Activated naive CD4-positive, alpha-beta T cell treated with anti-CD3 and anti-CD28 coated beads for 36 hours (primary cell): ENCODE results near the gene RND1. TPM values are rescaled to one million over a fixed set of nuclear protein-coding genes. Genes with fewer than 3 reads are reported as not detected.
"Not testable (repeated sequence)": the region's sequence is repeated elsewhere in the genome, so short reads cannot be mapped to it uniquely, and the experiment has no call there.

Source experiments
- CTCF ChIA-PET: fragments of 350-600 bp; sonication (Branson Sonifier 250); formaldehyde crosslinking; loops from one replicate; lab custom pipeline; 2021; ENCODE audit warnings: antibody characterized with exemption; lab: Charles Lee
- DNase-seq: peaks from one replicate; pipeline ENCODE4 v3.0.0-alpha.2; 2020
- H3K27ac Mint-ChIP-seq: one replicate; pipeline ENCODE4 v1.8.0; 2021; ENCODE audit warnings: mild to moderate bottlenecking, mixed read lengths
- H3K27me3 Mint-ChIP-seq: one replicate; pipeline ENCODE4 v1.8.0; 2021; ENCODE audit warnings: low read depth, mixed read lengths
- H3K36me3 Mint-ChIP-seq: one replicate; pipeline ENCODE4 v1.8.0; 2021; ENCODE audit warnings: low read depth, mixed read lengths
- H3K4me1 Mint-ChIP-seq: one replicate; pipeline ENCODE4 v1.8.0; 2021; ENCODE audit warnings: low read depth, mixed read lengths
- H3K4me3 Mint-ChIP-seq: one replicate; pipeline ENCODE4 v1.8.0; 2021; ENCODE audit warnings: mild to moderate bottlenecking, moderate library complexity, mixed read lengths
- H3K9me3 Mint-ChIP-seq: one replicate; pipeline ENCODE4 v1.8.0; 2021; ENCODE audit warnings: mixed read lengths
- intact Hi-C: fragments of 100-400 bp; cut with micrococcal nuclease; formaldehyde crosslinking; loops from one replicate; pipeline ENCODE4 v1.15.1; 2023
- total RNA-seq, 2 experiments: library from RNA; stranded (reverse); gene quantifications; one replicate each; pipeline ENCODE4 v1.2.3, GENCODE V29; 2021

The RND1 gene
- total RNA-seq, 2 experiments from 2014 or later, result 6.8 to 7.4 TPM

- Mint-ChIP-seq H3K4me3 (peak overlapping the region; percentile 94), H3K27ac (peak overlapping the region; percentile 98), H3K36me3 (peaks cover 28% of the 10 kb centered on the region), H3K27me3 (no peaks in the 10 kb centered on the region), H3K9me3 (no peaks in the 10 kb centered on the region), H3K4me1 (peaks cover 26% of the 10 kb centered on the region)
- DNase-seq, result peak; percentile 98
- CTCF ChIA-PET, result interaction anchor here (0.6 to 9.6 kb wide), 44 partner anchors 13 to 245 kb away, joined by 3 to 275 read pairs (median 5); partner anchors contain the start of genes ARF3, CACNB3, FKBP11 and RHEBL1
- intact Hi-C loops, result loop anchor here (1.0 to 5.0 kb wide), 17 partner anchors 13 to 334 kb away; partner anchors contain the start of genes ARF3, CACNB3, CCNT1 and KANSL2
Measured at GRCh38 chr12:48852734-48853688, 12.7 kb downstream of the RND1 start.

GRCh38 chr12:48851883-48852733 lies 13.6 kb downstream of the RND1 start, which contains the start of gene DDX23:
Gene DDX23 (minus strand): TSS chr12:48852163. CDS start chr12:48845782, 6,381 bp downstream.
- H3K27ac Mint-ChIP-seq, result peak within 1 kb of the TSS; percentile 98
- no peaks in the 10 kb centered on the region for H3K9me3 Mint-ChIP-seq
- DNase-seq, result peak; percentile 97
- H3K36me3 Mint-ChIP-seq, result peaks cover 30% of the 10 kb centered on the region
- H3K4me3 Mint-ChIP-seq, result peak within 1 kb of the TSS; percentile 94
- peaks cover 28% of the 10 kb centered on the region for H3K4me1 Mint-ChIP-seq
- CTCF ChIA-PET, result interaction anchor here (0.7 to 9.6 kb wide), 34 partner anchors 8 to 246 kb away, joined by 3 to 275 read pairs (median 6); partner anchors contain the start of genes ARF3, CACNB3, FKBP11 and RND1
- no peaks in the 10 kb centered on the region for H3K27me3 Mint-ChIP-seq
- intact Hi-C loops, result loop anchor here (1.0 to 5.0 kb wide), 15 partner anchors 14 to 335 kb away; partner anchors contain the start of genes ARF3, CACNB3, CCNT1 and KANSL2

GRCh38 chr12:48842021-48842420 lies 23.6 kb downstream of the RND1 start:
- H3K4me3 Mint-ChIP-seq, H3K4me1 Mint-ChIP-seq, H3K27ac Mint-ChIP-seq, DNase-seq, H3K9me3 Mint-ChIP-seq, H3K27me3 Mint-ChIP-seq, intact Hi-C loops, CTCF ChIA-PET: not testable (repeated sequence)
- H3K36me3 Mint-ChIP-seq, result peaks cover 34% of the 10 kb centered on the region

GRCh38 chr12:48838048-48838447 lies 27.6 kb downstream of the RND1 start:
- Mint-ChIP-seq H3K4me3 (no peak overlapping the region), H3K27ac (no peak overlapping the region), H3K4me1 (no peaks in the 10 kb centered on the region), H3K9me3 (no peaks in the 10 kb centered on the region), H3K27me3 (no peaks in the 10 kb centered on the region), H3K36me3 (peaks cover 49% of the 10 kb centered on the region)
- no peak for DNase-seq
- CTCF ChIA-PET, result interaction anchor here (1.6 kb wide), 1 partner anchor 23 kb away, joined by 4 read pairs; no protein-coding TSS in a partner anchor
- intact Hi-C loops, result no loop called here

GRCh38 chr12:48832321-48833060 lies 33.2 kb downstream of the RND1 start:
- H3K36me3 Mint-ChIP-seq, result peaks cover 49% of the 10 kb centered on the region
- H3K4me1 Mint-ChIP-seq, result no peaks in the 10 kb centered on the region
- intact Hi-C loops, result no loop called here

GRCh38 chr12:48831257-48831656 lies 34.4 kb downstream of the RND1 start:
- CTCF ChIA-PET, result interaction anchor here (0.6 to 2.5 kb wide), 2 partner anchors 16 to 93 kb away, joined by 3 to 15 read pairs; no protein-coding TSS in a partner anchor
- Mint-ChIP-seq H3K36me3 (peaks cover 39% of the 10 kb centered on the region), H3K4me3 (no peak overlapping the region), H3K4me1 (no peaks in the 10 kb centered on the region), H3K27me3 (no peaks in the 10 kb centered on the region), H3K9me3 (no peaks in the 10 kb centered on the region), H3K27ac (no peak overlapping the region)
- intact Hi-C loops, result no loop called here
- DNase-seq, result no peak

More at GRCh38 chr12:48832321-48833060, 33.2 kb downstream of the RND1 start:
- CTCF ChIA-PET, result interaction anchor here (0.8 to 2.5 kb wide), 2 partner anchors 17 to 59 kb away, joined by 3 to 15 read pairs; no protein-coding TSS in a partner anchor
- Mint-ChIP-seq H3K9me3 (no peaks in the 10 kb centered on the region), H3K4me3 (no peak overlapping the region), H3K27me3 (no peaks in the 10 kb centered on the region), H3K27ac (no peak overlapping the region)
- DNase-seq, result no peak

GRCh38 chr12:48828841-48829575 lies 36.7 kb downstream of the RND1 start:
- H3K27me3 Mint-ChIP-seq, result no peaks in the 10 kb centered on the region
- CTCF ChIA-PET, result interaction anchor here (0.5 to 3.1 kb wide), 3 partner anchors 15 to 76 kb away, joined by 5 to 22 read pairs (median 5); no protein-coding TSS in a partner anchor
- no peaks in the 10 kb centered on the region for H3K4me1 Mint-ChIP-seq
- H3K36me3 Mint-ChIP-seq, result peaks cover 28% of the 10 kb centered on the region
- H3K27ac Mint-ChIP-seq, result no peak overlapping the region
- no peak overlapping the region for H3K4me3 Mint-ChIP-seq
- intact Hi-C loops, result no loop called here
- no peak for DNase-seq
- no peaks in the 10 kb centered on the region for H3K9me3 Mint-ChIP-seq

- peaks cover 24% of the 10 kb centered on the region for H3K36me3 Mint-ChIP-seq
- no peak overlapping the region for H3K4me3 Mint-ChIP-seq
- H3K4me1 Mint-ChIP-seq, result no peaks in the 10 kb centered on the region
- DNase-seq, result no peak
- CTCF ChIA-PET, result interaction anchor here (2.3 to 3.1 kb wide), 2 partner anchors 14 to 75 kb away, joined by 5 to 22 read pairs; no protein-coding TSS in a partner anchor
- intact Hi-C loops, result no loop called here
- H3K27me3 Mint-ChIP-seq, result no peaks in the 10 kb centered on the region
- H3K9me3 Mint-ChIP-seq, result no peaks in the 10 kb centered on the region
- H3K27ac Mint-ChIP-seq, result no peak overlapping the region
Measured at GRCh38 chr12:48828293-48828692, 37.4 kb downstream of the RND1 start.

GRCh38 chr12:48827513-48828096 lies 38.1 kb downstream of the RND1 start:
- Mint-ChIP-seq H3K9me3 (no peaks in the 10 kb centered on the region), H3K27ac (no peak overlapping the region), H3K27me3 (no peaks in the 10 kb centered on the region), H3K4me1 (no peaks in the 10 kb centered on the region), H3K36me3 (peaks cover 22% of the 10 kb centered on the region), H3K4me3 (no peak overlapping the region)
- intact Hi-C loops, result no loop called here
- no peak for DNase-seq
- CTCF ChIA-PET, result interaction anchor here (0.7 to 3.1 kb wide), 5 partner anchors 14 to 121 kb away, joined by 3 to 22 read pairs (median 5); partner anchors contain the start of gene DDX23

GRCh38 chr12:48827026-48827425 lies 38.6 kb downstream of the RND1 start:
- Mint-ChIP-seq H3K27ac (no peak overlapping the region), H3K4me1 (no peaks in the 10 kb centered on the region), H3K36me3 (peaks cover 18% of the 10 kb centered on the region), H3K4me3 (no peak overlapping the region), H3K27me3 (no peaks in the 10 kb centered on the region), H3K9me3 (no peaks in the 10 kb centered on the region)
- DNase-seq, result no peak
- CTCF ChIA-PET, result interaction anchor here (0.6 to 3.1 kb wide), 5 partner anchors 13 to 121 kb away, joined by 3 to 22 read pairs (median 5); partner anchors contain the start of gene DDX23
- intact Hi-C loops, result no loop called here
